ENCODE data around the gene PRR14.

DNA sequence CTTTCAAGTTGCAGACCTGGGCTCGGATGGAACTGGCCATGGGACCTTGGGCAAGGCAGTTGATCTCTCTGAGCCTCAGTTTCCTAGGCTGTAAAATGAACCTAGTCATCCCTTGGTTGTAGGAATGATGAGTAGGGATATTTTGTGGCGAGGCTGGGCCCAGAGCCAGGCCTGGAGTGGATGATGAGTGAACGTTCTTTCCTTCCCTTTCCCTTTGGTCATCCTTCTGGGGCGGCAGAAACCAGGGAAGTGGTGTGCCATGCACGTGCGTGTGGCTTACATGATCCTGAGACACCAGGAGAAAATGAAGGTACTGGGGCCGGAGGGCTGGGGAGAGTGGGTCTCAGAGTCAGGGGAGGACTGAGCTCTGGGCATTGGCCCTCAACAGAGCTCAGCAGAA lies 15.9 kb downstream of the PRR14 start:
- TF ChIP-seq, protein P1, sequence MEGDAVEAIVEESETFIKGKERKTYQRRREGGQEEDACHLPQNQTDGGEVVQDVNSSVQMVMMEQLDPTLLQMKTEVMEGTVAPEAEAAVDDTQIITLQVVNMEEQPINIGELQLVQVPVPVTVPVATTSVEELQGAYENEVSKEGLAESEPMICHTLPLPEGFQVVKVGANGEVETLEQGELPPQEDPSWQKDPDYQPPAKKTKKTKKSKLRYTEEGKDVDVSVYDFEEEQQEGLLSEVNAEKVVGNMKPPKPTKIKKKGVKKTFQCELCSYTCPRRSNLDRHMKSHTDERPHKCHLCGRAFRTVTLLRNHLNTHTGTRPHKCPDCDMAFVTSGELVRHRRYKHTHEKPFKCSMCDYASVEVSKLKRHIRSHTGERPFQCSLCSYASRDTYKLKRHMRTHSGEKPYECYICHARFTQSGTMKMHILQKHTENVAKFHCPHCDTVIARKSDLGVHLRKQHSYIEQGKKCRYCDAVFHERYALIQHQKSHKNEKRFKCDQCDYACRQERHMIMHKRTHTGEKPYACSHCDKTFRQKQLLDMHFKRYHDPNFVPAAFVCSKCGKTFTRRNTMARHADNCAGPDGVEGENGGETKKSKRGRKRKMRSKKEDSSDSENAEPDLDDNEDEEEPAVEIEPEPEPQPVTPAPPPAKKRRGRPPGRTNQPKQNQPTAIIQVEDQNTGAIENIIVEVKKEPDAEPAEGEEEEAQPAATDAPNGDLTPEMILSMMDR (IDR thresholded peaks at IDR 0.05): no peak
- no peak for TF ChIP-seq POLR2AphosphoS5 (IDR thresholded peaks at IDR 0.05)
